ENCODE results near the gene HSPB9. TPM values are rescaled to one million over a fixed set of nuclear protein-coding genes. Genes with fewer than 3 reads are reported as not detected.

HSPB9 gene
- total and polyA plus RNA-seq, 2 of the 8 experiments (the other 6 are each of a cell fraction or from before 2014, with no cell fraction given) = 0.27 to 0.30 TPM

GRCh38 chr17:42107597-42108576, 14.7 kb upstream of the HSPB9 start (continued):
- TF ChIP-seq CHD7 (IDR thresholded peaks at IDR 0.05; ENCODE audit: insufficient replicate concordance, low read length) (no peak), PHF8 (conservative IDR thresholded peaks at IDR 0.05; ENCODE audit: low read depth, low read length) (no peak), ZNF274 (IDR thresholded peaks at IDR 0.05; ENCODE audit: borderline replicate concordance, extremely low read depth, low read length) (no peak), FOSL1 (IDR thresholded peaks at IDR 0.05; ENCODE audit: insufficient read depth, low read depth, low read length) (no peak), TAF7 (optimal IDR thresholded peaks at IDR 0.05; ENCODE audit: borderline replicate concordance, low read depth, low read length) (no peak), CTBP2 (IDR thresholded peaks at IDR 0.05; ENCODE audit: borderline replicate concordance, insufficient read depth, insufficient read length, low read length) (no peak), ASH2L (IDR thresholded peaks at IDR 0.05; ENCODE audit: low read length) (peak; percentile 2), RFX5 (IDR thresholded peaks at IDR 0.05; ENCODE audit: borderline replicate concordance, low read depth, low read length) (no peak), POLR2AphosphoS5 (IDR thresholded peaks at IDR 0.05; ENCODE audit: low read depth, low read length) (peak; percentile 76; the same call in 1 of the 2 replicates)

All from H1 (cell line).